ENCODE measurements around the gene PLXND1. TPM values are rescaled to one million over a fixed set of nuclear protein-coding genes. Genes with fewer than 3 reads are reported as not detected.
A peak's percentile ranks its signal among the peaks of the same experiment; 100 is the strongest.

PLXND1 gene
- total and polyA plus RNA-seq, 8 donors = 175 to 263 (median 214) TPM

DNA sequence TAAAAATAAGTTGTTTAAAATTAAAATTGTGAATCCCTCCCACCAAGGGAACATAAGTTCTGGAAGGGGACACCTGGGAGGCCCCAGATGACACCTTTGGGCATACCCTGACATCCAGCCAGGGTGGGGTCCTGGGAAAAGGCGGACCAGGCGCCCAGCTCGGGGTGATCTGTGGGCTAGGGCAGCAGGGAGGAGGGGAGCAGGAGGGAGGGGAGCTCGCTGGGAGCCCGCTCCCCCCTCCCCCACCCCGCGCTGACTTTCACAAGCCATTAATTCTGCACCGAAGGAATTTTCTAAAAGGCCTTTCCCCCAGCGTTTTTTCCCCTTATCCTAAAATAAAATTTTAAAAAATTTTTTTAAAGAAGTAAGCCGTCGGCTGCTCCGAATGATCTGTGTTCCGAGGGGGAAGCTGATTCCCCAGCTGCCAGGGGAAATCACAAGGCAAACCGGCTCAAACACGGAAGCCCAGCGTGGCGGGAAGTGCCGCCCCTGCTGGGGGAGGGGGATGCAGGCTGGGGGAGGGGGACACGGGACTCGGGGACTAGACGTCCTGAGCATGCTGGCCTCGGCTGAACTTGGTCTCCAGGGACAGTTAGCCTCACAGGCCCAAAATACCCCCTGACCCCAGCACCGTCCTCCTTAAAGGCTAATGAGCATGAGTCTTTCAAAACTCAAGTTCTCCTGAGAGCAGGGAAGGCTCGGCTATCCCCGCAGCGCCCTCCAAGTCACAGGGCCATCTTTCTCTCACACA is 13.9 kb downstream of the PLXND1 start:
- Histone ChIP-seq H3K27ac (peak overlapping the region; percentile 83 to 91), H3K36me3 (peaks cover 0 to 12% of the 10 kb centered on the region in 2 donors), H3K4me3 (peak overlapping the region in 1 of 2 donors; percentile 18), H3K4me1 (peaks cover 64 to 90% of the 10 kb centered on the region in 2 donors), H3K9me3 (no peaks in the 10 kb centered on the region), H3K27me3 (no peaks in the 10 kb centered on the region)
- TF ChIP-seq, protein P1, sequence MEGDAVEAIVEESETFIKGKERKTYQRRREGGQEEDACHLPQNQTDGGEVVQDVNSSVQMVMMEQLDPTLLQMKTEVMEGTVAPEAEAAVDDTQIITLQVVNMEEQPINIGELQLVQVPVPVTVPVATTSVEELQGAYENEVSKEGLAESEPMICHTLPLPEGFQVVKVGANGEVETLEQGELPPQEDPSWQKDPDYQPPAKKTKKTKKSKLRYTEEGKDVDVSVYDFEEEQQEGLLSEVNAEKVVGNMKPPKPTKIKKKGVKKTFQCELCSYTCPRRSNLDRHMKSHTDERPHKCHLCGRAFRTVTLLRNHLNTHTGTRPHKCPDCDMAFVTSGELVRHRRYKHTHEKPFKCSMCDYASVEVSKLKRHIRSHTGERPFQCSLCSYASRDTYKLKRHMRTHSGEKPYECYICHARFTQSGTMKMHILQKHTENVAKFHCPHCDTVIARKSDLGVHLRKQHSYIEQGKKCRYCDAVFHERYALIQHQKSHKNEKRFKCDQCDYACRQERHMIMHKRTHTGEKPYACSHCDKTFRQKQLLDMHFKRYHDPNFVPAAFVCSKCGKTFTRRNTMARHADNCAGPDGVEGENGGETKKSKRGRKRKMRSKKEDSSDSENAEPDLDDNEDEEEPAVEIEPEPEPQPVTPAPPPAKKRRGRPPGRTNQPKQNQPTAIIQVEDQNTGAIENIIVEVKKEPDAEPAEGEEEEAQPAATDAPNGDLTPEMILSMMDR (IDR thresholded peaks at IDR 0.05) = no peak
- ATAC-seq (peak; percentile 18), DNase-seq (peak in 3 of 4 donors; percentile 80 to 91 (median 83))
- intact Hi-C loops (cut with DNase I) = loop anchor here in 1 of 2 donors (10.0 kb wide), 1 partner anchor 98 kb away; no protein-coding TSS in a partner anchor

DNA sequence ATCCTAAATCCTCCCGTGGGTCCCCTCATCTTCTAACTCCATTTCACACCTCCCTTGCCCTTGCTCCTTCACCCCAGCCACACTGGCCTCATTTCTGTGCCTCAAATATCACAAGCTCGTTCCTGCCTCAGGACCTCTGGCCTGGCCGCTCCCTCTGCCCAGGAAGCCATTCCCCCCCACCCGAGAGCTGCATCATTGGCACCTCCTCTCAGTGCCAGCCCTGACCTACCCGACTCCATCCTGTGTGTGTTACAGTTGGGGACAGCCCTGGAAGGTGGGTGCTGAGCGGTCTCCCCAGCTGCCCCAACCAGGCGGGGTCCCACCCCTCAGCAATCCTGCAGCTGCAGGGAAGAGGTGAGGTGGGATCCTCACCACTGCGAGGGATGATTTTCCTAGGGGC is 14.5 kb downstream of the PLXND1 start:
- peaks cover 63 to 90% of the 10 kb centered on the region in 2 donors for H3K4me1 ChIP-seq
- ATAC-seq = no peak
- peak overlapping the region; percentile 83 to 91 for H3K27ac ChIP-seq
- no peaks in the 10 kb centered on the region for H3K9me3 ChIP-seq
- no peaks in the 10 kb centered on the region for H3K27me3 ChIP-seq
- H3K36me3 ChIP-seq = peaks cover 0 to 12% of the 10 kb centered on the region in 2 donors
- peak overlapping the region in 1 of 2 donors; percentile 18 for H3K4me3 ChIP-seq
- intact Hi-C loops (cut with DNase I) = loop anchor here in 1 of 2 donors (10.0 kb wide), 1 partner anchor 97 kb away; no protein-coding TSS in a partner anchor
- TF ChIP-seq, protein P1 (IDR thresholded peaks at IDR 0.05) = no peak
- no peak for DNase-seq

DNA sequence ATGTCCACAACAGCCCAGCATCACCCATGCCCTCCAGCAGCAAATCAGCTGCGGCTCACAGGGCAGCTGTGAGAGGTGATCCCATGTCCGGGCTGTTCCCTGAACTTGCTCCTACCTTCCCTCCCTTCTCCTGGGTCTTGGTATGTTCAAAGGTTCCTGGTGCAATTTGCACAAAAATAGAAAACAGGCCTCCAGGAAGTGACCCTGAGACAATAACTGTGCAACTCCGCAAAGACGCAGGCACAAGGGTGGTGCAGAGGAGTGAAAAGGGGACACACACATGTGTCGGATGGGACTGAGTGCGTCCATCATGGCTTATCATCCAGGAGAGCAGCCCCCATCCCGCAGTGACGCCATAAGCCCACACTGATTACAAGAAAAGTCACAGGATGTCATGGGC is 16.3 kb downstream of the PLXND1 start:
- peaks cover 48 to 73% of the 10 kb centered on the region in 2 donors for H3K4me1 ChIP-seq
- no peak for DNase-seq
- peaks cover 0 to 28% of the 10 kb centered on the region in 2 donors for H3K36me3 ChIP-seq
- H3K4me3 ChIP-seq = no peak overlapping the region
- H3K27ac ChIP-seq = peak overlapping the region; percentile 4 to 60
- no peak for ATAC-seq
- no peaks in the 10 kb centered on the region for H3K27me3 ChIP-seq
- H3K9me3 ChIP-seq = no peaks in the 10 kb centered on the region
- TF ChIP-seq, protein P1 (IDR thresholded peaks at IDR 0.05) = no peak
- intact Hi-C loops (cut with DNase I) = loop anchor here in 1 of 2 donors (10.0 kb wide), 1 partner anchor 95 kb away; no protein-coding TSS in a partner anchor

DNA sequence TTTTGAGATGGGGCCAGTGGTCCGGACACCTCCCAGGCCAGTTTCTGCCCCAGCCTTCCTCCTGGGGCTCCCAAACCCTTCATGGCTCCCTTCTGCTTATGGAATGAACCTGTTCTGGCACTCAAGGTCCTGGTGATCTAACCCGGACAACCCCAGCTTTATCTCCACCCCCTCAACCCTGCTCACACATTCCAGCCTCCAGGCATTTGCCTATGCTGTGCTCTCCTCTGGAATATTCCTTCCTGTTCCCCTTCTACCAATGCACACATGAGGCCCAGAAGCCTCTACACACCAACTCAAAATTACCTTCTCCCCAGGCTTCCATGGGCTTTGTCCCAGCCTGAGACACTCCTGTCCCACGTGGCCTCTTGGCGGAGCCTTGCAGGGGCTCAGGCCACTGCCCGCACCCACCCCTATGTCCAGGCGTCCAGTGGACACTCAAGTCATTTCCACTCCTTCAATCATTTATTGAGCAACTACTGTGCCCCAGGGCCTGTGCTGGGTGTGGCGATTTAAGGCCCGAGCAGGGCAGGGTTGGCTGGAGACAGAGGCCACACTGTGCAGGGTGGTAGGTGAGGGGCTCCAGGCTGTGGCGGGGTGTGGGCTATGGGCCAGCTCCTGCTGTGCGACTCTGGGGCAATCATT is 18.8 kb downstream of the PLXND1 start:
- peaks cover 0 to 53% of the 10 kb centered on the region in 2 donors for H3K36me3 ChIP-seq

More for the DNA sequence above, 18.8 kb downstream of the PLXND1 start:
- Histone ChIP-seq H3K4me3 (no peak overlapping the region), H3K27ac (peak overlapping the region in 1 of 2 donors; percentile 46), H3K4me1 (peaks cover 22 to 48% of the 10 kb centered on the region in 2 donors), H3K27me3 (no peaks in the 10 kb centered on the region), H3K9me3 (no peaks in the 10 kb centered on the region)
- no peak for DNase-seq
- intact Hi-C loops (cut with DNase I) = no loop called here
- ATAC-seq = no peak
- TF ChIP-seq, protein P1 (IDR thresholded peaks at IDR 0.05) = no peak
